ENCODE data around the gene GTF2H3.

DNA sequence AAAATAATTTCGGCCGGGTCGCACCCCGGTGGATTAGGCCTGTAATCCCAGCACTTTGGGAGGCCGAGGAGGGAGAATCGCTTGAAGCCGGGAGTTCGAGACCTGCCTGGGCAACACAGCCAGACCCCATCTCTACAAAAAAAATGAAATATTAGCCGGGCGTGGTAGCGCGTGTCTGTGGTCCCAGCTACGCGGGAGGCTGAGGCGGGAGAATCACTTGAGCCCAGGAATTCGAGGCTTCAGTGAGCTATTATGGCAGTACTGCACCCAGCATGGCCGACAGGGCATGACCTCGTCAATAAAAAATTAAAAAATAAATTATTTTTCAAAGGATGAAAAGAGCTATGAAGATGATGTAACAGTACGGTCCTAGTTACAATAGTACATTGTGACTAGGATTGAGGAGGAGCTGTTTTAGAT lies 523 bp downstream of the GTF2H3 start:
- TF ChIP-seq CREB1 (IDR thresholded peaks at IDR 0.05; ENCODE audit: low read depth) (no peak), TAF1 (IDR thresholded peaks at IDR 0.05; ENCODE audit: low read depth) (no peak), FOXM1 (IDR thresholded peaks at IDR 0.05; ENCODE audit: borderline replicate concordance, low read depth) (no peak)
- TF ChIP-seq, protein P1, sequence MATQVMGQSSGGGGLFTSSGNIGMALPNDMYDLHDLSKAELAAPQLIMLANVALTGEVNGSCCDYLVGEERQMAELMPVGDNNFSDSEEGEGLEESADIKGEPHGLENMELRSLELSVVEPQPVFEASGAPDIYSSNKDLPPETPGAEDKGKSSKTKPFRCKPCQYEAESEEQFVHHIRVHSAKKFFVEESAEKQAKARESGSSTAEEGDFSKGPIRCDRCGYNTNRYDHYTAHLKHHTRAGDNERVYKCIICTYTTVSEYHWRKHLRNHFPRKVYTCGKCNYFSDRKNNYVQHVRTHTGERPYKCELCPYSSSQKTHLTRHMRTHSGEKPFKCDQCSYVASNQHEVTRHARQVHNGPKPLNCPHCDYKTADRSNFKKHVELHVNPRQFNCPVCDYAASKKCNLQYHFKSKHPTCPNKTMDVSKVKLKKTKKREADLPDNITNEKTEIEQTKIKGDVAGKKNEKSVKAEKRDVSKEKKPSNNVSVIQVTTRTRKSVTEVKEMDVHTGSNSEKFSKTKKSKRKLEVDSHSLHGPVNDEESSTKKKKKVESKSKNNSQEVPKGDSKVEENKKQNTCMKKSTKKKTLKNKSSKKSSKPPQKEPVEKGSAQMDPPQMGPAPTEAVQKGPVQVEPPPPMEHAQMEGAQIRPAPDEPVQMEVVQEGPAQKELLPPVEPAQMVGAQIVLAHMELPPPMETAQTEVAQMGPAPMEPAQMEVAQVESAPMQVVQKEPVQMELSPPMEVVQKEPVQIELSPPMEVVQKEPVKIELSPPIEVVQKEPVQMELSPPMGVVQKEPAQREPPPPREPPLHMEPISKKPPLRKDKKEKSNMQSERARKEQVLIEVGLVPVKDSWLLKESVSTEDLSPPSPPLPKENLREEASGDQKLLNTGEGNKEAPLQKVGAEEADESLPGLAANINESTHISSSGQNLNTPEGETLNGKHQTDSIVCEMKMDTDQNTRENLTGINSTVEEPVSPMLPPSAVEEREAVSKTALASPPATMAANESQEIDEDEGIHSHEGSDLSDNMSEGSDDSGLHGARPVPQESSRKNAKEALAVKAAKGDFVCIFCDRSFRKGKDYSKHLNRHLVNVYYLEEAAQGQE (IDR thresholded peaks at IDR 0.05; ENCODE audit: low read depth): no peak
